K562 (cell line): ENCODE measurements around the gene RFPL4A. TPM values are rescaled to one million over a fixed set of nuclear protein-coding genes. Genes with fewer than 3 reads are reported as not detected.

ENCODE experiments used
- ATAC-seq: fragments of 200-7000 bp; cut with Tn5 transposase; 3 replicates; pipeline ENCODE4 v1.9.1; 2020; ENCODE audit warnings: moderate library complexity
- BruUV-seq: library from RNA; stranded (reverse); fragments of 400-500 nt; replicated peaks from 2 replicates; lab custom pipeline; 2021; lab: Mats Ljungman, UMichigan
- CTCF ChIA-PET: fragments of 300-600 bp; formaldehyde crosslinking; extraction: SDS; loops from one replicate; lab custom pipeline; 2021; ENCODE audit warnings: low intra/inter-chr PET ratio; lab: Yijun Ruan, JAX
- POLR2A ChIA-PET: fragments of 300-600, 350-650 bp; sonication (Branson Sonifier 250); formaldehyde crosslinking; extraction: SDS; loops from one replicate; lab custom pipeline; 2021; ENCODE audit warnings: antibody characterized with exemption, inconsistent platforms; lab: Yijun Ruan, JAX
- DNase-seq, 4 experiments: peaks; one replicate each; pipeline versions ENCODE4 v3.0.0 to v3.0.0-alpha.2; 2011 to 2018; ENCODE audit warnings: low spot score in 3 of 4, mixed read lengths in 3 of 4; ENCODE audit errors: extremely low read depth in 1 of 4
- FAIRE-seq: peaks from 2 replicates; lab custom pipeline; 2011; peaks lifted over from hg19 to GRCh38; lab: Jason Lieb, UNC
- H2AFZ ChIP-seq: 2 replicates; pipeline ENCODE4 v1.6.0; 2011; ENCODE audit warnings: low read depth, low read length, control low read depth, inconsistent platforms
- H3K27ac ChIP-seq: fragments of 200-600 bp; 3 replicates; pipeline ENCODE4 v1.8.0; 2011; ENCODE audit warnings: low read depth, mild to moderate bottlenecking, control low read depth, inconsistent platforms, low read length, moderate library complexity, mixed read lengths; ENCODE audit errors: extremely low read depth
- H3K27me3 ChIP-seq, 2 experiments: fragments of 300-600 bp in 1 of 2; 2 replicates in 1 of 2; 3 replicates in 1 of 2; pipeline versions ENCODE4 v1.6.0 to v1.8.0; 2011; ENCODE audit warnings: inconsistent platforms in 2 of 2, low read length in 2 of 2, mild to moderate bottlenecking in 1 of 2, mixed read lengths in 1 of 2, moderate library complexity in 1 of 2; ENCODE audit not compliant: control insufficient read depth in 2 of 2, insufficient read depth in 2 of 2
- H3K36me3 ChIP-seq: fragments of 300-600 bp; 3 replicates; pipeline ENCODE4 v1.8.0; 2011; ENCODE audit warnings: mild to moderate bottlenecking, low read length, inconsistent platforms; ENCODE audit not compliant: control insufficient read depth, insufficient read depth
- H3K4me1 ChIP-seq, 2 experiments: fragments of 200-600 bp in 1 of 2; replicated peaks in 1 of 2; 2 replicates in 1 of 2; 3 replicates in 1 of 2; pipeline versions ENCODE4 v1.5.1 to v1.8.0; 2011; ENCODE audit warnings: inconsistent platforms in 2 of 2, low read length in 2 of 2, mild to moderate bottlenecking in 1 of 2, mixed read lengths in 1 of 2, moderate library complexity in 1 of 2; ENCODE audit not compliant: control insufficient read depth in 2 of 2, insufficient read depth in 2 of 2
- H3K4me2 ChIP-seq: 2 replicates; pipeline ENCODE4 v1.6.1; 2011; ENCODE audit warnings: low read length, control low read depth, inconsistent platforms, mixed read lengths; ENCODE audit not compliant: insufficient read depth
- H3K4me3 ChIP-seq: fragments of 200-600 bp; sonication (generic), shearing (Covaris generic); 2 replicates; pipeline ENCODE4 v1.5.1; 2016; ENCODE audit warnings: control low read depth, inconsistent platforms
- H3K79me2 ChIP-seq: fragments of 200-600 bp; 3 replicates; pipeline ENCODE4 v1.8.0; 2011; ENCODE audit warnings: low read length, inconsistent platforms; ENCODE audit not compliant: control insufficient read depth, insufficient read depth
- H3K9ac ChIP-seq, 2 experiments: 2 replicates each; pipeline versions ENCODE4 v1.6.0 to v1.6.1; 2011; ENCODE audit warnings: low read depth in 2 of 2, low read length in 2 of 2, control low read depth in 1 of 2, inconsistent platforms in 1 of 2, mild to moderate bottlenecking in 1 of 2, mixed read lengths in 1 of 2; ENCODE audit not compliant: insufficient read depth in 1 of 2
- H3K9me1 ChIP-seq: one replicate; pipeline ENCODE4 v1.6.0; 2011; ENCODE audit warnings: inconsistent platforms, mild to moderate bottlenecking, low read length, moderate library complexity; ENCODE audit not compliant: control insufficient read depth, insufficient read depth
- H3K9me3 ChIP-seq: replicated peaks from 2 replicates; pipeline ENCODE4 v1.5.1; 2011; ENCODE audit warnings: low read depth, low read length, inconsistent platforms; ENCODE audit not compliant: control insufficient read depth, insufficient read depth
- H4K20me1 ChIP-seq: replicated peaks from 2 replicates; pipeline ENCODE4 v1.6.1; 2011; ENCODE audit warnings: low read length, inconsistent platforms, mixed read lengths; ENCODE audit not compliant: control insufficient read depth, insufficient read depth
- ARHGAP35 ChIP-seq: fragments of 450-650 bp; IDR thresholded peaks from 2 replicates; pipeline ENCODE4 v1.6.1; 2018; ENCODE audit not compliant: partially characterized antibody
- ESRRA ChIP-seq: fragments of 450-650 bp; IDR thresholded peaks from 2 replicates; pipeline ENCODE4 v1.6.1; 2014; ENCODE audit warnings: low read depth, mild to moderate bottlenecking, moderate library complexity, borderline replicate concordance
- GTF2F1 ChIP-seq: IDR thresholded peaks from 2 replicates; pipeline ENCODE4 v1.6.1; 2011; ENCODE audit warnings: low read depth, low read length, improper control_type of control experiment
- MEF2D ChIP-seq: conservative IDR thresholded peaks from 2 replicates; pipeline ENCODE4 v1.6.1; 2016; ENCODE audit warnings: low read depth, missing genetic modification characterization, missing compliant biosample characterization
- NCOA2 ChIP-seq, 2 experiments: fragments of 450-650 bp; IDR thresholded peaks; 2 replicates each; pipeline ENCODE4 v1.6.1; 2018; ENCODE audit warnings: mild to moderate bottlenecking in 2 of 2, moderate library complexity in 1 of 2; ENCODE audit not compliant: partially characterized antibody in 2 of 2
- POU5F1 ChIP-seq: fragments of 150-350 bp; IDR thresholded peaks from 2 replicates; pipeline ENCODE4 v1.6.1; 2014; ENCODE audit warnings: borderline replicate concordance, low read length, low read depth, mild to moderate bottlenecking; ENCODE audit not compliant: partially characterized antibody
- SMAD4 ChIP-seq: fragments of 250-450 bp; sonication (Bioruptor Pico); conservative IDR thresholded peaks from 2 replicates; pipeline ENCODE4 v1.8.0; 2021; ENCODE audit warnings: inconsistent platforms, mild to moderate bottlenecking, moderate library complexity
- SRSF1 ChIP-seq: fragments of 200-400 bp; formaldehyde crosslinking; IDR thresholded peaks from 2 replicates; pipeline ENCODE4 v1.6.1; 2017; ENCODE audit warnings: mild to moderate bottlenecking, low read depth, low read length, moderate library complexity
- TCF3 ChIP-seq: sonication (generic); formaldehyde crosslinking; IDR thresholded peaks from 2 replicates; pipeline ENCODE4 v1.4.0; 2020; ENCODE audit warnings: mild to moderate bottlenecking, missing genetic modification reagents
- ZNF212 ChIP-seq: fragments of 450-650 bp; formaldehyde crosslinking; IDR thresholded peaks from 2 replicates; pipeline ENCODE4 v1.4.0; 2020; ENCODE audit warnings: mild to moderate bottlenecking
- ZNF316 ChIP-seq: fragments of 450-650 bp; IDR thresholded peaks from 2 replicates; pipeline ENCODE4 v1.6.1; 2016
- ZNF347 ChIP-seq: fragments of 450-650 bp; formaldehyde crosslinking; IDR thresholded peaks from 2 replicates; pipeline ENCODE4 v1.4.0; 2020; ENCODE audit warnings: low read depth, mild to moderate bottlenecking, moderate library complexity
- ZNF695 ChIP-seq: fragments of 450-650 bp; formaldehyde crosslinking; IDR thresholded peaks from 2 replicates; pipeline ENCODE4 v1.4.0; 2020; ENCODE audit warnings: mild to moderate bottlenecking, moderate library complexity
- WGBS: fragments of 100-300 bp; shearing (Covaris generic); methylation state at CpG from one replicate; pipeline ENCODE4 v1.1.6; 2016; ENCODE audit warnings: low coverage, mixed read lengths; ENCODE audit not compliant: insufficient coverage; ENCODE audit errors: missing lambda C conversion rate; 5-methylcytosine and 5-hydroxymethylcytosine counted together
- in situ Hi-C: fragments of 300-500 bp; cut with MboI; formaldehyde crosslinking; loops from 4 replicates; pipeline ENCODE4 v1.15.0; 2018; ENCODE audit warnings: inconsistent platforms, mixed read lengths
- intact Hi-C: fragments of 100-400 bp; cut with micrococcal nuclease; formaldehyde crosslinking; loops from 2 replicates; pipeline ENCODE4 v1.14.2; 2022
- polyA plus RNA-seq, 8 experiments: library from polyadenylated mRNA; depleted of rRNA in 4 of 8; stranded (reverse) in 5 of 8; unstranded in 3 of 8; fragments of >200 nt; fragmentation: Nextera tagmentation in 2 of 8; fragmentation: Illumina TruSeq in 1 of 8; extraction: Ambion mirVana in 2 of 8; extraction: Trizol in 1 of 8; gene quantifications; 2 replicates each; pipeline versions ENCODE4 v1.2.1 to v1.2.3, GENCODE V29; 2011 to 2014; ENCODE audit warnings: inconsistent platforms in 1 of 8, missing spikeins in 1 of 8
- total RNA-seq, 7 experiments: library from RNA; depleted of rRNA in 6 of 7; stranded (reverse); fragments of >200 nt in 6 of 7; fragmentation: Illumina TruSeq in 2 of 7; extraction: Trizol in 2 of 7; gene quantifications; 2 replicates each; pipeline versions ENCODE4 v1.2.1 to v1.2.3, GENCODE V29; 2011 to 2021; ENCODE audit warnings: low replicate concordance in 1 of 7
- TF ChIP-seq, protein P1 (sequence below): fragments of 250-450 bp; sonication (Bioruptor Pico); IDR thresholded peaks from 2 replicates; pipeline ENCODE4 v1.8.0; 2022; ENCODE audit warnings: inconsistent platforms
- TF ChIP-seq, protein P2 (sequence below): fragments of 250-450 bp; sonication (Bioruptor Pico); IDR thresholded peaks from 2 replicates; pipeline ENCODE4 v1.4.0; 2020; ENCODE audit warnings: borderline replicate concordance
- TF ChIP-seq, protein P3 (sequence below): fragments of 250-450 bp; sonication (Bioruptor Pico); IDR thresholded peaks from 2 replicates; pipeline ENCODE4 v1.6.1; 2021; ENCODE audit warnings: mild to moderate bottlenecking

The RFPL4A gene
- total and polyA plus RNA-seq, 9 of the 15 experiments (the other 6 are each of a cell fraction or from before 2014, with no cell fraction given), result 0.13 to 1.1 (median 0.23) TPM; not detected in 1

GRCh38 chr19:55802281-55802680 lies 43.4 kb downstream of the RFPL4A start:
- Histone ChIP-seq H3K27me3 (peaks cover 12 to 19% of the 10 kb centered on the region in 2 experiments), H4K20me1 (no peaks in the 10 kb centered on the region), H3K9ac (no peak overlapping the region), H3K9me1 (no peaks in the 10 kb centered on the region), H3K36me3 (no peaks in the 10 kb centered on the region), H3K27ac (no peak overlapping the region), H3K4me1 (no peaks in the 10 kb centered on the region), H3K4me3 (no peak overlapping the region), H3K9me3 (no peaks in the 10 kb centered on the region), H3K4me2 (no peak overlapping the region), H3K79me2 (no peaks in the 10 kb centered on the region), H2AFZ (no peak overlapping the region)
- intact Hi-C loops, result loop anchor here (10.0 kb wide), 1 partner anchor 97 kb away; no protein-coding TSS in a partner anchor
- FAIRE-seq, result no peak
- WGBS, result 3% methylated on average over 2 of the region's 2 CpGs
- ChIA-PET POLR2A (no interaction called here), CTCF (no interaction called here)
- no peak for TF ChIP-seq SRSF1
- no peak for TF ChIP-seq TCF3 (CRISPR knock-in tag)
- no peak for TF ChIP-seq POU5F1
- TF ChIP-seq ZNF316, result no peak
- TF ChIP-seq NCOA2 (IDR thresholded peaks at IDR 0.05; ENCODE audit: partially characterized antibody in 2 of 2), result no peak
- TF ChIP-seq, protein P1, sequence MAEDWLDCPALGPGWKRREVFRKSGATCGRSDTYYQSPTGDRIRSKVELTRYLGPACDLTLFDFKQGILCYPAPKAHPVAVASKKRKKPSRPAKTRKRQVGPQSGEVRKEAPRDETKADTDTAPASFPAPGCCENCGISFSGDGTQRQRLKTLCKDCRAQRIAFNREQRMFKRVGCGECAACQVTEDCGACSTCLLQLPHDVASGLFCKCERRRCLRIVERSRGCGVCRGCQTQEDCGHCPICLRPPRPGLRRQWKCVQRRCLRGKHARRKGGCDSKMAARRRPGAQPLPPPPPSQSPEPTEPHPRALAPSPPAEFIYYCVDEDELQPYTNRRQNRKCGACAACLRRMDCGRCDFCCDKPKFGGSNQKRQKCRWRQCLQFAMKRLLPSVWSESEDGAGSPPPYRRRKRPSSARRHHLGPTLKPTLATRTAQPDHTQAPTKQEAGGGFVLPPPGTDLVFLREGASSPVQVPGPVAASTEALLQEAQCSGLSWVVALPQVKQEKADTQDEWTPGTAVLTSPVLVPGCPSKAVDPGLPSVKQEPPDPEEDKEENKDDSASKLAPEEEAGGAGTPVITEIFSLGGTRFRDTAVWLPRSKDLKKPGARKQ (CRISPR knock-in tag), result no peak
- TF ChIP-seq, protein P2, sequence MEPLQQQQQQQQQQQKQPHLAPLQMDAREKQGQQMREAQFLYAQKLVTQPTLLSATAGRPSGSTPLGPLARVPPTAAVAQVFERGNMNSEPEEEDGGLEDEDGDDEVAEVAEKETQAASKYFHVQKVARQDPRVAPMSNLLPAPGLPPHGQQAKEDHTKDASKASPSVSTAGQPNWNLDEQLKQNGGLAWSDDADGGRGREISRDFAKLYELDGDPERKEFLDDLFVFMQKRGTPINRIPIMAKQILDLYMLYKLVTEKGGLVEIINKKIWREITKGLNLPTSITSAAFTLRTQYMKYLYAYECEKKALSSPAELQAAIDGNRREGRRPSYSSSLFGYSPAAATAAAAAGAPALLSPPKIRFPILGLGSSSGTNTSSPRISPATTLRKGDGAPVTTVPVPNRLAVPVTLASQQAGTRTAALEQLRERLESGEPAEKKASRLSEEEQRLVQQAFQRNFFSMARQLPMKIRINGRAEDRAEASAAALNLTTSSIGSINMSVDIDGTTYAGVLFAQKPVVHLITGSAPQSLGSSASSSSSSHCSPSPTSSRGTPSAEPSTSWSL (CRISPR knock-in tag), result no peak
- no peak for TF ChIP-seq MEF2D (tag)
- TF ChIP-seq ZNF212 (CRISPR knock-in tag), result no peak
- TF ChIP-seq ARHGAP35, result no peak
- TF ChIP-seq SMAD4, result no peak
- TF ChIP-seq GTF2F1, result no peak
- TF ChIP-seq ZNF347 (CRISPR knock-in tag), result no peak
- no peak for TF ChIP-seq ESRRA
- TF ChIP-seq, protein P3, sequence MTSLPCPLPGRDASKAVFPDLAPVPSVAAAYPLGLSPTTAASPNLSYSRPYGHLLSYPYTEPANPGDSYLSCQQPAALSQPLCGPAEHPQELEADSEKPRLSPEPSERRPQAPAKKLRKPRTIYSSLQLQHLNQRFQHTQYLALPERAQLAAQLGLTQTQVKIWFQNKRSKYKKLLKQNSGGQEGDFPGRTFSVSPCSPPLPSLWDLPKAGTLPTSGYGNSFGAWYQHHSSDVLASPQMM (CRISPR knock-in tag), result no peak
- TF ChIP-seq ZNF695 (CRISPR knock-in tag), result no peak
- BruUV-seq, result no TSS peak
- in situ Hi-C loops, result no loop called here
- no peak for DNase-seq
- no peak for ATAC-seq
